HepG2 (cell line): Measurements from ENCODE around the gene HIPK4. TPM values are rescaled to one million over a fixed set of nuclear protein-coding genes. Genes with fewer than 3 reads are reported as not detected.

Experiments
- CBFB ChIP-seq: sonication (generic); formaldehyde crosslinking; IDR thresholded peaks from 2 replicates; pipeline ENCODE4 v1.4.0; 2020; ENCODE audit warnings: missing genetic modification reagents
- CREM ChIP-seq, 2 experiments: sonication (generic) in 1 of 2; formaldehyde crosslinking in 1 of 2; IDR thresholded peaks; 2 replicates each; pipeline versions ENCODE4 v1.4.0 to v1.6.1; 2016 to 2020; ENCODE audit warnings: antibody characterized with exemption in 1 of 2, mild to moderate bottlenecking in 1 of 2, missing genetic modification reagents in 1 of 2
- GZF1 ChIP-seq: sonication (generic); formaldehyde crosslinking; IDR thresholded peaks from 2 replicates; pipeline ENCODE4 v1.5.1; 2020; ENCODE audit warnings: mild to moderate bottlenecking, missing genetic modification reagents
- HOXA3 ChIP-seq: sonication (generic); formaldehyde crosslinking; IDR thresholded peaks from 2 replicates; pipeline ENCODE4 v1.5.0; 2020; ENCODE audit warnings: missing genetic modification reagents
- KDM5A ChIP-seq: fragments of 200-600 bp; sonication (generic); IDR thresholded peaks from 2 replicates; pipeline ENCODE4 v1.7.0; 2018; ENCODE audit warnings: antibody characterized with exemption, mild to moderate bottlenecking, low read length, borderline replicate concordance
- MED13 ChIP-seq: sonication (generic); formaldehyde crosslinking; IDR thresholded peaks from 2 replicates; pipeline ENCODE4 v1.5.0; 2020; ENCODE audit warnings: missing genetic modification reagents
- SOX5 ChIP-seq: IDR thresholded peaks from 2 replicates; pipeline ENCODE4 v1.6.1; 2016; ENCODE audit warnings: borderline replicate concordance
- ZBTB7B ChIP-seq: sonication (generic); formaldehyde crosslinking; IDR thresholded peaks from 2 replicates; pipeline ENCODE4 v1.4.0; 2020; ENCODE audit warnings: missing genetic modification reagents
- ZNF569 ChIP-seq: sonication (generic); formaldehyde crosslinking; IDR thresholded peaks from 2 replicates; pipeline ENCODE4 v1.5.0; 2020; ENCODE audit warnings: mild to moderate bottlenecking, missing genetic modification reagents, moderate library complexity, borderline replicate concordance
- ZNF616 ChIP-seq: sonication (generic); formaldehyde crosslinking; IDR thresholded peaks from 2 replicates; pipeline ENCODE4 v1.5.0; 2020; ENCODE audit warnings: low read depth, mild to moderate bottlenecking, missing genetic modification reagents
- ZNF775 ChIP-seq: sonication (generic); formaldehyde crosslinking; IDR thresholded peaks from 2 replicates; pipeline ENCODE4 v1.4.0; 2020; ENCODE audit warnings: missing genetic modification reagents, mild to moderate bottlenecking, moderate library complexity, borderline replicate concordance
- ZNF83 ChIP-seq: sonication (generic); formaldehyde crosslinking; IDR thresholded peaks from 2 replicates; pipeline ENCODE4 v1.4.0; 2020; ENCODE audit warnings: missing genetic modification reagents, mild to moderate bottlenecking, borderline replicate concordance
- polyA plus RNA-seq, 8 experiments: library from polyadenylated mRNA; depleted of rRNA in 3 of 8; stranded (reverse) in 7 of 8; unstranded in 1 of 8; fragments of >200 nt; fragmentation: Illumina TruSeq in 4 of 8; extraction: Trizol in 4 of 8; gene quantifications; 2 replicates each; pipeline versions ENCODE4 v1.2.1 to v1.2.3, GENCODE V29; 2011 to 2016; ENCODE audit warnings: low read depth in 4 of 8, missing spikeins in 1 of 8, mixed read lengths in 1 of 8; ENCODE audit not compliant: insufficient read depth in 1 of 8
- total RNA-seq, 5 experiments: library from RNA; depleted of rRNA; stranded (reverse); fragments of >200 nt; fragmentation: Illumina TruSeq; extraction: Trizol; gene quantifications; 2 replicates each; pipeline ENCODE4 v1.2.3, GENCODE V29; 2016; ENCODE audit warnings: low read depth in 1 of 5
- TF ChIP-seq, protein P1 (sequence below), 2 experiments: sonication (generic) in 1 of 2; formaldehyde crosslinking in 1 of 2; IDR thresholded peaks; 2 replicates each; pipeline versions ENCODE4 v1.6.1 to v1.9.0; 2014 to 2022; ENCODE audit warnings: antibody characterized with exemption in 1 of 2, borderline replicate concordance in 1 of 2, inconsistent platforms in 1 of 2, low read depth in 1 of 2, missing genetic modification reagents in 1 of 2
- TF ChIP-seq, protein P2 (sequence below): sonication (generic); formaldehyde crosslinking; IDR thresholded peaks from 2 replicates; pipeline ENCODE4 v1.8.0; 2022; ENCODE audit warnings: mild to moderate bottlenecking, missing genetic modification reagents, borderline replicate concordance
- TF ChIP-seq, protein P3 (sequence below): IDR thresholded peaks from 2 replicates; pipeline ENCODE4 v1.6.1; 2016; ENCODE audit warnings: low read depth
- TF ChIP-seq, protein P4 (sequence below): sonication (generic); formaldehyde crosslinking; IDR thresholded peaks from 2 replicates; pipeline ENCODE4 v1.9.0; 2022; ENCODE audit warnings: missing genetic modification reagents, mild to moderate bottlenecking, borderline replicate concordance

HIPK4 gene
- total and polyA plus RNA-seq, 2 of the 13 experiments (the other 11 are each of a cell fraction or from before 2014, with no cell fraction given) = 0.03 TPM; not detected in 1

DNA sequence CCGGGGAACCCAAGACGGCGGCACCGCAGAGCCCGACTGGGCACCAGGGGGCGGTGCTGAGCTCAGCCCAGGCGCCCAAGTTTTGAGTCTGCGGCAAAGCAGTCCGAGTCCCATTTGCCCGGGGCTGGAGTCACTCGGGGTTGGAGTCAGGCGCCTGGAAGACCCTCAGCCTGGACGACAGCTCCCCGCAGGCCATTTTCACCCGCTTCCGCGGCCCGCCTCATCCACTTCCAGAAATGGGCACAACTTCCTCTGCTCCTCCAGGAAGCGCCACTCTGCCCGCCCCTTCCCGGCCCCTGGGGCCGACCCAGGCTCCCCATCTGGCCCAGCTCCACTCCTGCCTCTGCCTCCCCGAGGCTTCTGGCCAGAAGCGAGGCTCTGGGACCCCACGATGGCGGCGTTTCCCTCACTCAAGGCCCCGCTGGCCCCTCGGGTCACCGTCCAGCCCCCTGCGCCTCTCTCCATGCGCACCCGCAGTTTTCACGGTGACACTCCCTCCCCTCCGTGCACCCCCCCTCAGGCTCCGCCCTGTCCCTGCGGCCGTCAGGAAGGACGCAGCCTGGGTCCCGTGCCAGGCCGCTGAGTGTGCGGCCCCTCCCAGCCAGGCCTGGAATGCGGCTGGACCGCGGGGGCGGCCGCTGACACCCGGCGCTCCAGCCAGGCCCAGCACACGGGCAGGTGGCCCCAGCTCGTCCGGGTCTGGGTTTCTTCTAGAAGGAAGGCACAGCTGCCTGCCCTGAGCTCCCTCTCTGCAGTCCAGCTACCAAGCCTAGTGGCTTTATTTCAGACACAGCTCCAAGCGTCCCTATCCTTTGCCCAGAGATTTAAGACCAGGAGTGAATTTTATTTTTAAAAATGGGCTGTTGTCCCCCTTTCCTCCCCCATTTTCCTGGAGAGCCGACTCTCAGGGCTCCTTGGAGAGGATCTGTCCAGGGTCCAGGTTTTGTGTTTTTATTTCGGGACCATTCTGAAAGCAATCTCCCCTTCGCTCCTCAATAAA, 31.1 kb upstream of the HIPK4 start (continued):
- TF ChIP-seq, protein P1, sequence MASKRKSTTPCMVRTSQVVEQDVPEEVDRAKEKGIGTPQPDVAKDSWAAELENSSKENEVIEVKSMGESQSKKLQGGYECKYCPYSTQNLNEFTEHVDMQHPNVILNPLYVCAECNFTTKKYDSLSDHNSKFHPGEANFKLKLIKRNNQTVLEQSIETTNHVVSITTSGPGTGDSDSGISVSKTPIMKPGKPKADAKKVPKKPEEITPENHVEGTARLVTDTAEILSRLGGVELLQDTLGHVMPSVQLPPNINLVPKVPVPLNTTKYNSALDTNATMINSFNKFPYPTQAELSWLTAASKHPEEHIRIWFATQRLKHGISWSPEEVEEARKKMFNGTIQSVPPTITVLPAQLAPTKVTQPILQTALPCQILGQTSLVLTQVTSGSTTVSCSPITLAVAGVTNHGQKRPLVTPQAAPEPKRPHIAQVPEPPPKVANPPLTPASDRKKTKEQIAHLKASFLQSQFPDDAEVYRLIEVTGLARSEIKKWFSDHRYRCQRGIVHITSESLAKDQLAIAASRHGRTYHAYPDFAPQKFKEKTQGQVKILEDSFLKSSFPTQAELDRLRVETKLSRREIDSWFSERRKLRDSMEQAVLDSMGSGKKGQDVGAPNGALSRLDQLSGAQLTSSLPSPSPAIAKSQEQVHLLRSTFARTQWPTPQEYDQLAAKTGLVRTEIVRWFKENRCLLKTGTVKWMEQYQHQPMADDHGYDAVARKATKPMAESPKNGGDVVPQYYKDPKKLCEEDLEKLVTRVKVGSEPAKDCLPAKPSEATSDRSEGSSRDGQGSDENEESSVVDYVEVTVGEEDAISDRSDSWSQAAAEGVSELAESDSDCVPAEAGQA (IDR thresholded peaks at IDR 0.05; ENCODE audit: low read depth) = no peak
- TF ChIP-seq, protein P1 (CRISPR knock-in tag; IDR thresholded peaks at IDR 0.05; ENCODE audit: borderline replicate concordance) = 0 out of 2 replicates have a peak, but pooled peaks have one; percentile 37
- TF ChIP-seq SOX5 (CRISPR knock-in tag) (peak; percentile 63; the same call in 1 of the 2 replicates), CBFB (peak; percentile 76), MED13 (CRISPR knock-in tag) (no peak), HOXA3 (peak; percentile 79), ZBTB7B (CRISPR knock-in tag) (peak; percentile 83), GZF1 (CRISPR knock-in tag) (no peak), ZNF569 (no peak), ZNF775 (CRISPR knock-in tag) (no peak), CREM (IDR thresholded peaks at IDR 0.05) (0 out of 2 replicates have a peak, but pooled peaks have one; percentile 37), CREM (CRISPR knock-in tag; IDR thresholded peaks at IDR 0.05) (no peak), ZNF83 (CRISPR knock-in tag) (no peak), ZNF616 (no peak; the same call in 1 of the 2 replicates), KDM5A (no peak; the same call in 1 of the 2 replicates)
- TF ChIP-seq, protein P2, sequence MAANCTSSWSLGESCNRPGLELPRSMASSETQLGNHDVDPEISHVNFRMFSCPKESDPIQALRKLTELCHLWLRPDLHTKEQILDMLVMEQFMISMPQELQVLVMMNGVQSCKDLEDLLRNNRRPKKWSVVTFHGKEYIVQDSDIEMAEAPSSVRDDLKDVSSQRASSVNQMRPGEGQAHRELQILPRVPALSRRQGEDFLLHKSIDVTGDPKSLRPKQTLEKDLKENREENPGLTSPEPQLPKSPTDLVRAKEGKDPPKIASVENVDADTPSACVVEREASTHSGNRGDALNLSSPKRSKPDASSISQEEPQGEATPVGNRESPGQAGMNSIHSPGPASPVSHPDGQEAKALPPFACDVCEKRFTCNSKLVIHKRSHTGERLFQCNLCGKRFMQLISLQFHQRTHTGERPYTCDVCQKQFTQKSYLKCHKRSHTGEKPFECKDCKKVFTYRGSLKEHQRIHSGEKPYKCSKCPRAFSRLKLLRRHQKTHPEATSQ (CRISPR knock-in tag) = peak; percentile 57; the same call in 1 of the 2 replicates
- TF ChIP-seq, protein P3, sequence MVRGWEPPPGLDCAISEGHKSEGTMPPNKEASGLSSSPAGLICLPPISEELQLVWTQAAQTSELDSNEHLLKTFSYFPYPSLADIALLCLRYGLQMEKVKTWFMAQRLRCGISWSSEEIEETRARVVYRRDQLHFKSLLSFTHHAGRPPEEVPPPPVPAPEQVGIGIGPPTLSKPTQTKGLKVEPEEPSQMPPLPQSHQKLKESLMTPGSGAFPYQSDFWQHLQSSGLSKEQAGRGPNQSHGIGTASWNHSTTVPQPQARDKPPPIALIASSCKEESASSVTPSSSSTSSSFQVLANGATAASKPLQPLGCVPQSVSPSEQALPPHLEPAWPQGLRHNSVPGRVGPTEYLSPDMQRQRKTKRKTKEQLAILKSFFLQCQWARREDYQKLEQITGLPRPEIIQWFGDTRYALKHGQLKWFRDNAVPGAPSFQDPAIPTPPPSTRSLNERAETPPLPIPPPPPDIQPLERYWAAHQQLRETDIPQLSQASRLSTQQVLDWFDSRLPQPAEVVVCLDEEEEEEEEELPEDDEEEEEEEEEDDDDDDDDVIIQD (CRISPR knock-in tag) = 0 out of 2 replicates have a peak, but pooled peaks have one; percentile 40
- TF ChIP-seq, protein P4, sequence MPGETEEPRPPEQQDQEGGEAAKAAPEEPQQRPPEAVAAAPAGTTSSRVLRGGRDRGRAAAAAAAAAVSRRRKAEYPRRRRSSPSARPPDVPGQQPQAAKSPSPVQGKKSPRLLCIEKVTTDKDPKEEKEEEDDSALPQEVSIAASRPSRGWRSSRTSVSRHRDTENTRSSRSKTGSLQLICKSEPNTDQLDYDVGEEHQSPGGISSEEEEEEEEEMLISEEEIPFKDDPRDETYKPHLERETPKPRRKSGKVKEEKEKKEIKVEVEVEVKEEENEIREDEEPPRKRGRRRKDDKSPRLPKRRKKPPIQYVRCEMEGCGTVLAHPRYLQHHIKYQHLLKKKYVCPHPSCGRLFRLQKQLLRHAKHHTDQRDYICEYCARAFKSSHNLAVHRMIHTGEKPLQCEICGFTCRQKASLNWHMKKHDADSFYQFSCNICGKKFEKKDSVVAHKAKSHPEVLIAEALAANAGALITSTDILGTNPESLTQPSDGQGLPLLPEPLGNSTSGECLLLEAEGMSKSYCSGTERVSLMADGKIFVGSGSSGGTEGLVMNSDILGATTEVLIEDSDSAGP = peak; percentile 84
